HepG2 (cell line): ENCODE results near the gene MAP3K9. TPM values are rescaled to one million over a fixed set of nuclear protein-coding genes. Genes with fewer than 3 reads are reported as not detected.

Source experiments
- ATAD3A ChIP-seq: sonication (generic); formaldehyde crosslinking; IDR thresholded peaks from 2 replicates; pipeline ENCODE4 v1.4.0; 2020; ENCODE audit warnings: missing genetic modification reagents
- ATF7 ChIP-seq, 2 experiments: fragments of 450-650 bp in 1 of 2; sonication (generic) in 1 of 2; formaldehyde crosslinking in 1 of 2; IDR thresholded peaks; 2 replicates each; pipeline versions ENCODE4 v1.4.0 to v1.6.1; 2016 to 2020; ENCODE audit warnings: antibody characterized with exemption in 1 of 2, mild to moderate bottlenecking in 1 of 2, missing genetic modification reagents in 1 of 2
- IKZF4 ChIP-seq: sonication (generic); formaldehyde crosslinking; IDR thresholded peaks from 2 replicates; pipeline ENCODE4 v1.5.1; 2020; ENCODE audit warnings: borderline replicate concordance, mild to moderate bottlenecking, low read depth, missing genetic modification reagents; ENCODE audit errors: not compliant biosample characterization
- JUND ChIP-seq: sonication (generic); formaldehyde crosslinking; IDR thresholded peaks from 2 replicates; pipeline ENCODE4 v1.8.0; 2022; ENCODE audit warnings: mild to moderate bottlenecking, missing genetic modification reagents
- KMT2A ChIP-seq: sonication (generic); formaldehyde crosslinking; IDR thresholded peaks from 2 replicates; pipeline ENCODE4 v1.4.0; 2020; ENCODE audit warnings: missing genetic modification reagents
- MBNL3 ChIP-seq: fragments of 250-450 bp; sonication (Bioruptor Pico); conservative IDR thresholded peaks from 2 replicates; pipeline ENCODE4 v1.8.0; 2022; ENCODE audit warnings: mild to moderate bottlenecking, inconsistent platforms
- MEIS1 ChIP-seq: sonication (generic); formaldehyde crosslinking; IDR thresholded peaks from 2 replicates; pipeline ENCODE4 v1.9.0; 2021; ENCODE audit warnings: mild to moderate bottlenecking, missing genetic modification reagents, moderate library complexity, borderline replicate concordance
- MTA3 ChIP-seq: sonication (generic); formaldehyde crosslinking; IDR thresholded peaks from 2 replicates; pipeline ENCODE4 v1.4.0; 2020; ENCODE audit warnings: missing genetic modification reagents
- PHF21A ChIP-seq: sonication (generic); formaldehyde crosslinking; IDR thresholded peaks from 2 replicates; pipeline ENCODE4 v1.5.0; 2020; ENCODE audit warnings: mild to moderate bottlenecking, missing genetic modification reagents
- SALL2 ChIP-seq: sonication (generic); formaldehyde crosslinking; IDR thresholded peaks from 2 replicates; pipeline ENCODE4 v1.8.1; 2023; ENCODE audit warnings: mild to moderate bottlenecking, missing genetic modification reagents, inconsistent platforms
- SCMH1 ChIP-seq: sonication (generic); formaldehyde crosslinking; IDR thresholded peaks from 2 replicates; pipeline ENCODE4 v1.9.0; 2021; ENCODE audit warnings: missing genetic modification reagents, mild to moderate bottlenecking, borderline replicate concordance
- SMARCC2 ChIP-seq: fragments of 450-650 bp; IDR thresholded peaks from 2 replicates; pipeline ENCODE4 v1.6.1; 2017; ENCODE audit warnings: antibody characterized with exemption, mild to moderate bottlenecking
- SP140L ChIP-seq: sonication (generic); formaldehyde crosslinking; IDR thresholded peaks from 2 replicates; pipeline ENCODE4 v1.4.0; 2020; ENCODE audit warnings: missing genetic modification reagents, borderline replicate concordance
- TCF7L2 ChIP-seq: IDR thresholded peaks from 2 replicates; pipeline ENCODE4 v1.6.1; 2011; ENCODE audit warnings: mild to moderate bottlenecking, low read depth, low read length, moderate library complexity
- TEAD2 ChIP-seq: sonication (generic); formaldehyde crosslinking; IDR thresholded peaks from 2 replicates; pipeline ENCODE4 v1.9.0; 2021; ENCODE audit warnings: missing genetic modification reagents
- ZNF569 ChIP-seq: sonication (generic); formaldehyde crosslinking; IDR thresholded peaks from 2 replicates; pipeline ENCODE4 v1.5.0; 2020; ENCODE audit warnings: mild to moderate bottlenecking, missing genetic modification reagents, moderate library complexity, borderline replicate concordance
- polyA plus RNA-seq, 8 experiments: library from polyadenylated mRNA; depleted of rRNA in 3 of 8; stranded (reverse) in 7 of 8; unstranded in 1 of 8; fragments of >200 nt; fragmentation: Illumina TruSeq in 4 of 8; extraction: Trizol in 4 of 8; gene quantifications; 2 replicates each; pipeline versions ENCODE4 v1.2.1 to v1.2.3, GENCODE V29; 2011 to 2016; ENCODE audit warnings: low read depth in 4 of 8, missing spikeins in 1 of 8, mixed read lengths in 1 of 8; ENCODE audit not compliant: insufficient read depth in 1 of 8
- total RNA-seq, 5 experiments: library from RNA; depleted of rRNA; stranded (reverse); fragments of >200 nt; fragmentation: Illumina TruSeq; extraction: Trizol; gene quantifications; 2 replicates each; pipeline ENCODE4 v1.2.3, GENCODE V29; 2016; ENCODE audit warnings: low read depth in 1 of 5
- TF ChIP-seq, protein P1 (sequence below): IDR thresholded peaks from 2 replicates; pipeline ENCODE4 v1.6.1; 2012; ENCODE audit warnings: low read length, improper control_type of control experiment
- TF ChIP-seq, protein P2 (sequence below), 2 experiments: sonication (generic) in 1 of 2; formaldehyde crosslinking in 1 of 2; IDR thresholded peaks; 2 replicates each; pipeline versions ENCODE4 v1.4.0 to v1.6.1; 2016 to 2020; ENCODE audit warnings: borderline replicate concordance in 1 of 2, low read depth in 1 of 2, mild to moderate bottlenecking in 1 of 2, missing genetic modification reagents in 1 of 2
- TF ChIP-seq, protein P3 (sequence below): sonication (generic); formaldehyde crosslinking; IDR thresholded peaks from 2 replicates; pipeline ENCODE4 v1.4.0; 2020; ENCODE audit warnings: mild to moderate bottlenecking, missing genetic modification reagents

MAP3K9 gene
- total and polyA plus RNA-seq, 2 of the 13 experiments (the other 11 are each of a cell fraction or from before 2014, with no cell fraction given): 4.3 to 4.5 TPM

DNA sequence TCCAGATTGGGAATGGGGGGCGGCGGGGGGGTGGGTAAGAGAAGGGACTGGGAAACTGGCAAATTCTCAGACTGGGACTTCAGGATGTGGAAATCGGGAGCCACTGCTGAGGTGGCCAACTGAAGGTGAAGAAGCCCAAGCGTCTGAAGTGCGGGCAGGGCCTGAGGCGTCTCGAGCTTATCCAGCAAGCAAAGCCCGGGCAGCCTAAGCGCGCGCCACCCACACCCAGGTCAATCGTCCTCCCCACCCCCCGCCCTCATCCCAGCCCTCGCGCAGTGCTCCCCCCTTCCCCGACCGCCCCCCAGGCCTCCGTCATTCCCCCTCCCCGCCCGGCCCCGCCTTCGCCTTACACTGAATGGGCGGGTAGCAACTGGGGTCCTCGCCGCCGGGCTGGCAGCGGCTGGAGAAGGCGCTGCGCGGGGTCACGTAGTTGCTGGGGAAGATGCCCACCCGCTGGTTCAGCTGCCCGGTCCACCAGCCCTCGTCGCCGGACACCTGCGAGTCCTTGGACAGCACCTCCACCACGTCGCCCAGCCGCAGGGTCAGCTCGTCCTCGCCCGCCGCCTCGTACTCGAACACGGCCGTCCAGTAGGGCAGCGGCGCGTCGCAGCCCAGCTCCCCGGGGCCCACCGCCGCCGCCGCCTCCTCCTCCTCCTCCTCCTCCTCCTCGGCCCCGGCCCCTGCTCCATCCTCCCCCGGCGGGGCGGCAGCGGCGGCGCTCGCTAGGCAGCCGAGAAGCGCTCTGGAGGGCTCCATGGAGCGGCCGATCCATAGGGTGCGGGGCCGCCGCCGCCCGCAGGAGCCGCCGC, 693 bp downstream of the MAP3K9 start (continued):
- TF ChIP-seq PHF21A (no peak), MTA3 (CRISPR knock-in tag) (no peak), ATF7 (IDR thresholded peaks at IDR 0.05) (no peak), ATF7 (CRISPR knock-in tag; IDR thresholded peaks at IDR 0.05) (no peak), SMARCC2 (no peak), JUND (CRISPR knock-in tag) (no peak), ZNF569 (CRISPR knock-in tag) (no peak), TEAD2 (CRISPR knock-in tag) (no peak), MEIS1 (CRISPR knock-in tag) (no peak), IKZF4 (CRISPR knock-in tag) (no peak), TCF7L2 (no peak), SP140L (CRISPR knock-in tag) (no peak), SCMH1 (no peak), KMT2A (CRISPR knock-in tag) (0 out of 2 replicates have a peak, but pooled peaks have one; percentile 6), SALL2 (CRISPR knock-in tag) (no peak), ATAD3A (no peak), MBNL3 (CRISPR knock-in tag) (no peak)
- TF ChIP-seq, protein P1, sequence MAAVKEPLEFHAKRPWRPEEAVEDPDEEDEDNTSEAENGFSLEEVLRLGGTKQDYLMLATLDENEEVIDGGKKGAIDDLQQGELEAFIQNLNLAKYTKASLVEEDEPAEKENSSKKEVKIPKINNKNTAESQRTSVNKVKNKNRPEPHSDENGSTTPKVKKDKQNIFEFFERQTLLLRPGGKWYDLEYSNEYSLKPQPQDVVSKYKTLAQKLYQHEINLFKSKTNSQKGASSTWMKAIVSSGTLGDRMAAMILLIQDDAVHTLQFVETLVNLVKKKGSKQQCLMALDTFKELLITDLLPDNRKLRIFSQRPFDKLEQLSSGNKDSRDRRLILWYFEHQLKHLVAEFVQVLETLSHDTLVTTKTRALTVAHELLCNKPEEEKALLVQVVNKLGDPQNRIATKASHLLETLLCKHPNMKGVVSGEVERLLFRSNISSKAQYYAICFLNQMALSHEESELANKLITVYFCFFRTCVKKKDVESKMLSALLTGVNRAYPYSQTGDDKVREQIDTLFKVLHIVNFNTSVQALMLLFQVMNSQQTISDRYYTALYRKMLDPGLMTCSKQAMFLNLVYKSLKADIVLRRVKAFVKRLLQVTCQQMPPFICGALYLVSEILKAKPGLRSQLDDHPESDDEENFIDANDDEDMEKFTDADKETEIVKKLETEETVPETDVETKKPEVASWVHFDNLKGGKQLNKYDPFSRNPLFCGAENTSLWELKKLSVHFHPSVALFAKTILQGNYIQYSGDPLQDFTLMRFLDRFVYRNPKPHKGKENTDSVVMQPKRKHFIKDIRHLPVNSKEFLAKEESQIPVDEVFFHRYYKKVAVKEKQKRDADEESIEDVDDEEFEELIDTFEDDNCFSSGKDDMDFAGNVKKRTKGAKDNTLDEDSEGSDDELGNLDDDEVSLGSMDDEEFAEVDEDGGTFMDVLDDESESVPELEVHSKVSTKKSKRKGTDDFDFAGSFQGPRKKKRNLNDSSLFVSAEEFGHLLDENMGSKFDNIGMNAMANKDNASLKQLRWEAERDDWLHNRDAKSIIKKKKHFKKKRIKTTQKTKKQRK: no peak
- TF ChIP-seq, protein P2, sequence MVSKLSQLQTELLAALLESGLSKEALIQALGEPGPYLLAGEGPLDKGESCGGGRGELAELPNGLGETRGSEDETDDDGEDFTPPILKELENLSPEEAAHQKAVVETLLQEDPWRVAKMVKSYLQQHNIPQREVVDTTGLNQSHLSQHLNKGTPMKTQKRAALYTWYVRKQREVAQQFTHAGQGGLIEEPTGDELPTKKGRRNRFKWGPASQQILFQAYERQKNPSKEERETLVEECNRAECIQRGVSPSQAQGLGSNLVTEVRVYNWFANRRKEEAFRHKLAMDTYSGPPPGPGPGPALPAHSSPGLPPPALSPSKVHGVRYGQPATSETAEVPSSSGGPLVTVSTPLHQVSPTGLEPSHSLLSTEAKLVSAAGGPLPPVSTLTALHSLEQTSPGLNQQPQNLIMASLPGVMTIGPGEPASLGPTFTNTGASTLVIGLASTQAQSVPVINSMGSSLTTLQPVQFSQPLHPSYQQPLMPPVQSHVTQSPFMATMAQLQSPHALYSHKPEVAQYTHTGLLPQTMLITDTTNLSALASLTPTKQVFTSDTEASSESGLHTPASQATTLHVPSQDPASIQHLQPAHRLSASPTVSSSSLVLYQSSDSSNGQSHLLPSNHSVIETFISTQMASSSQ (IDR thresholded peaks at IDR 0.05; ENCODE audit: low read depth): no peak
- TF ChIP-seq, protein P2 (CRISPR knock-in tag; IDR thresholded peaks at IDR 0.05; ENCODE audit: borderline replicate concordance): no peak
- TF ChIP-seq, protein P3, sequence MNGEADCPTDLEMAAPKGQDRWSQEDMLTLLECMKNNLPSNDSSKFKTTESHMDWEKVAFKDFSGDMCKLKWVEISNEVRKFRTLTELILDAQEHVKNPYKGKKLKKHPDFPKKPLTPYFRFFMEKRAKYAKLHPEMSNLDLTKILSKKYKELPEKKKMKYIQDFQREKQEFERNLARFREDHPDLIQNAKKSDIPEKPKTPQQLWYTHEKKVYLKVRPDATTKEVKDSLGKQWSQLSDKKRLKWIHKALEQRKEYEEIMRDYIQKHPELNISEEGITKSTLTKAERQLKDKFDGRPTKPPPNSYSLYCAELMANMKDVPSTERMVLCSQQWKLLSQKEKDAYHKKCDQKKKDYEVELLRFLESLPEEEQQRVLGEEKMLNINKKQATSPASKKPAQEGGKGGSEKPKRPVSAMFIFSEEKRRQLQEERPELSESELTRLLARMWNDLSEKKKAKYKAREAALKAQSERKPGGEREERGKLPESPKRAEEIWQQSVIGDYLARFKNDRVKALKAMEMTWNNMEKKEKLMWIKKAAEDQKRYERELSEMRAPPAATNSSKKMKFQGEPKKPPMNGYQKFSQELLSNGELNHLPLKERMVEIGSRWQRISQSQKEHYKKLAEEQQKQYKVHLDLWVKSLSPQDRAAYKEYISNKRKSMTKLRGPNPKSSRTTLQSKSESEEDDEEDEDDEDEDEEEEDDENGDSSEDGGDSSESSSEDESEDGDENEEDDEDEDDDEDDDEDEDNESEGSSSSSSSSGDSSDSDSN: no peak
